Left forelimb (tissue), 1 donor: ENCODE results near the gene FCRL1.

Experiments used
- DNase-seq: peaks from one replicate; pipeline ENCODE4 v3.0.0-alpha.2; 2018; ENCODE audit warnings: low spot score

FCRL1 gene, protein sequence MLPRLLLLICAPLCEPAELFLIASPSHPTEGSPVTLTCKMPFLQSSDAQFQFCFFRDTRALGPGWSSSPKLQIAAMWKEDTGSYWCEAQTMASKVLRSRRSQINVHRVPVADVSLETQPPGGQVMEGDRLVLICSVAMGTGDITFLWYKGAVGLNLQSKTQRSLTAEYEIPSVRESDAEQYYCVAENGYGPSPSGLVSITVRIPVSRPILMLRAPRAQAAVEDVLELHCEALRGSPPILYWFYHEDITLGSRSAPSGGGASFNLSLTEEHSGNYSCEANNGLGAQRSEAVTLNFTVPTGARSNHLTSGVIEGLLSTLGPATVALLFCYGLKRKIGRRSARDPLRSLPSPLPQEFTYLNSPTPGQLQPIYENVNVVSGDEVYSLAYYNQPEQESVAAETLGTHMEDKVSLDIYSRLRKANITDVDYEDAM

GRCh38 chr1:157819896-157820295 is at the start of gene FCRL1:
Gene FCRL1, minus strand, starts transcription at chr1:157820120. Its CDS starts 83 bp downstream, at chr1:157820037.
- DNase-seq, result no peak

- DNase-seq, result no peak
Measured at GRCh38 chr1:157868654-157869053, 48.7 kb upstream of the FCRL1 start.

- no peak for DNase-seq
Measured at GRCh38 chr1:157862114-157863070, 42.5 kb upstream of the FCRL1 start.

GRCh38 chr1:157856538-157856937 is 36.6 kb upstream of the FCRL1 start:
- DNase-seq, result no peak

DNA sequence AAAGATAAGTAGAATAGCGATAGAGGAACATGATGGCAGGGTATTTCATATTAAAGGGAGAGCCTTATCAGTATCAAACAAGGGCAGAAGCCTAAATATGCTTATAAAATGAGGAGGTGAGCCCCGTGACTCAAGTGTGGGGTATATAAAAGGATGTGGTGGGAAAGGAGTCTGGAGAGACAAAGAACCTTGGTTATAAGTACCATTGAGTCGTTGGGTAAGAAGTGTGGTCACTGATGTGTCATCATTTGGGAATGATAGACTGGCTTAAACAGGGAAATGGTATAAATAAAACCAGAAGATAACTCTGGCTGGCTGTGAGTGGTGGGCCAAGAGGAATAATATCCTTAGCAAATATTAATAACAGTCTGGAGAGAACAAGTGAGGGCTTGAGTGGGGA is 32.6 kb upstream of the FCRL1 start:
- no peak for DNase-seq

GRCh38 chr1:157849229-157849875 is 29.4 kb upstream of the FCRL1 start:
- no peak for DNase-seq

DNA sequence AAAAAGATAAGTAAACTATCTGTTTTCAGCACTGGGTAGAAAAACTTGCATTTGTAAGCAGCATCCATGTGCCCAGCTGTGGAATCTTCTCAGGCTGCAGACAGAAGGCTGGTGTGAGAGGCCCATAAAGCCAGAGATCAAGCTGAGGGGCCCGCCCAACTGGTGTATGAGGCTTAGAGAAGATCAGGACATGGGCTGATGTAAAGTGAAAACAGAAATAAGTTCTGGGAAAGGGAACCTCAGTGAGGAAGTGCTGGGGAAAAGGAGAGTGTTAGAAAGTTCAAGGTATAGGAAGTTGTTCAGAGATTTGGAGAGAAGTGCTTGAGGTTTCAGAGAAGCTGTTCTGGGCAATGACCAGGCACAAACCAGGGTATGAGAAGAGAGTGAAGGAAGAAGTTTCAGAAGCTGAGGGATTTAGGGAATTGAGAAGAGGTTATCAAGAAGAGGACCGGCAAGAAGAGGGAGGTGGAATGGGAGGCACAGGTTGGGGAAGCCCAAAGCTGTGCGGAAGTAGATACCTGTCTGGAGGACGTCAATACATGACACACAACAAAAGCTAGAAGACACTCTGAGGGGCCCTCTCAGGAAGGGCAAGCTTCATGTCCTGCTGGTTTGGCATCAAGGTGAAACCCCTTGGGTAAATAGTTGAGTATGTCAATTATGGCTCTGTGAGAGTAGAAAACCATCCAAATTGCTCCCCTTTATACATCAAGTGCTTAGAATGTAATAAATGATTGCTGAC is 24.3 kb upstream of the FCRL1 start:
- no peak for DNase-seq

DNA sequence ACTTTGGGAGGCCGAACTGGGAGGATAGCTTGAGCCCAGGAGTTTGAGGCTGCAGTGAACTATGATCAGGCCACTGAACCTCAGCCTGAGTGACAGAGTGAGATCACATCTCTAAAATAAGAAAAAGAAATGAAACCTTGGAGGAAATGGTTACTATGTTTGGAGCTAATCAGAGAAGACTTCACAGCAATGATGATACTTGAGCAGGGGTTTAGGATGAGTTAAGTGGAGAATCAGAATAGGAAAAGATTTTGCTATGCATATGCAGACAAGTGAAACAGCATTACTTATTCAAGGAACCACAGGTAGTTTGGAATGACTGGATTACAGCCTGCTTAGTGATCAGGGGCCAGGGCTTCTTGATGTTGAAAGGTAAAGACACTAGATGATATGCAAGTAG is 23.0 kb upstream of the FCRL1 start:
- DNase-seq, result no peak

GRCh38 chr1:157841708-157842107 is 21.8 kb upstream of the FCRL1 start, which contains the start of gene CD5L:
Gene CD5L, minus strand, starts transcription at chr1:157841808. Its CDS starts 107 bp downstream, at chr1:157841701.
- no peak for DNase-seq

GRCh38 chr1:157838966-157839365 is 19.0 kb upstream of the FCRL1 start:
- DNase-seq, result no peak

GRCh38 chr1:157834430-157834829 is 14.5 kb upstream of the FCRL1 start:
- no peak for DNase-seq

DNA sequence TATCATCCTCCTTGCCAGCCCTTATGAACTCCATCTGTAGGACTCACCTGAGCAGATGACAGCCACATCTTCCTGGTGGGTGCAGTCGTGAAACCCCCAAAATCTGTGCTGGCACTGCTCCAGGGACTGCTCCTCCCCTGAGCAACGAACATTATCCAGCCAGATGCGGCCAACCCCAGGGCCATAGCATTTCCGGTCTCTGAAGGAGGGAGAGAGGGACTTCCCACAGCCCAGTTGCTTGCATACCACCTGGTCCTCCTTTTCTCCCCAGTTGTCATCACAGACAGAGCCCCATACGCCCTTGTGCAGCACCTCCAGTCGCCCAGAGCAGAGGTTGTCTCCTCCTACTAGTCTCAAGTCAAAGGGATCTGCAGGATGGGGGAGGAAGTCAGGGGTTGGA is 13.2 kb upstream of the FCRL1 start:
- DNase-seq, result no peak

DNA sequence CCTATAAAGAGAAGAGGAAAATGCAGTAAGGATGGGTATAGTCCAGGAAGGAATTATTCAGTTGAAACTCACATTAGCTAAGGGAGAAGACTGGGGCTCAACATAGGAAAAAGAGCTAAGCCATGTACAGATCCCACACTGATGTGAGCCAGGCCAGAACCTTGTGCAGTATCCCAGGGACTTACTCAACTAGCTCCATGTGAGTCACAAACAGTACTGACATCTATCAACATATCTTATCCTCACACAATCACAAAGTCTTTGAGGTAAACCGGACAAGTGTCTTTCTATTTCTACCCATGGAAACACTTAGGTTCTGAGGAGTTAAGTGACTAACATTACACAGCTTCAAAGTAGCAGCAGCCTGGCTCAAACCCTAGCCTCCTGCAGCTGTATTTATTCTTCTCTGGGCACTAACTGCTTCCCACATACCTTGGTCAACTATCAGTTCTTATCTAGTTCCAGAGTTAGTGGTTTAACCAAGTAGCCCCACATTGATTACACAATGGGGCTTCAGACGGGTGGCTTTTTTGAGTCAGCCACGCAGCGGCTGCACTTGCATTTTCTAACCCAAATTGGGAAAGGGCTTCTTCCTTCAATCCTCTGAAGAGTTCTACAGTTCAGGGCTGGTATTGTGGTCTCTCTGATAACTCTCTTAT is 12.2 kb upstream of the FCRL1 start:
- no peak for DNase-seq

DNA sequence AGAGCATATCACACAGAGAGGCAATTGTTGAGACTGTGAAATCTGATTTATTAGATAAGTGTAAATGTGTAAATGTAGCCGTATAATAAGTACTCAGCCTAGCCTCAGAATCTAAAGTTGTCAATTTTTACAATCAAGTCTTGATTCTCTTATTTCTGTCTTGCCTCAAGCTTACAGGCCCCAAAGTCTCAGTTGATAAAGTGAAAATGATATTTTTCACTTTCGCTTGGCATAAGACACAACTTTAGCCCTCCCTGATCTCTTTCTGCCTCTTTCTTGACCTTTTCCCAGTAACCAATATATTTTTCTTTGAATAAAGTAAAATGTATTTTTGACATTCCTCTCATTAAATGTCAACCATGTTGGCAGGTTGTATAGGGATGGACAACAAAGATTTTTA is 11.0 kb upstream of the FCRL1 start:
- DNase-seq, result no peak

- no peak for DNase-seq
Measured at GRCh38 chr1:157829711-157830110, 9.8 kb upstream of the FCRL1 start.

DNA sequence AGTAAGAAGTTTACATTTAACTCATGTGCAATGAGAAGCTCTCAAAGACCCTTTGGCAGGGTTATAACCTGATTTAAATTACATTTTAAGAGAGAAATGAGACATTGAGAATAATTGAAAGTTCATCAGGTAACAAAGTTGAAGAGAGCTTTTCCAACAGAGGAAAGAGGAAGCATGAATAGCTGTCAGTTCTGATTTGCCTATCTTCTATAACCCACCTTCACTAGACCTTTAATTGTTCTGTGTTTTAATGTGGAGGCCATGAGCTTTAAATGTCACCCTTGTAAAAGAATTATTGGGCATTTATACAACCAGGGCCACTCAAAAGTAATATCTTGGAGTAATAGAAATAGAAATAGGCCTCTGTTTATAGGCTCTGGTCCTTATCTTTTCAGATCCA is 9.3 kb upstream of the FCRL1 start:
- DNase-seq, result no peak

DNA sequence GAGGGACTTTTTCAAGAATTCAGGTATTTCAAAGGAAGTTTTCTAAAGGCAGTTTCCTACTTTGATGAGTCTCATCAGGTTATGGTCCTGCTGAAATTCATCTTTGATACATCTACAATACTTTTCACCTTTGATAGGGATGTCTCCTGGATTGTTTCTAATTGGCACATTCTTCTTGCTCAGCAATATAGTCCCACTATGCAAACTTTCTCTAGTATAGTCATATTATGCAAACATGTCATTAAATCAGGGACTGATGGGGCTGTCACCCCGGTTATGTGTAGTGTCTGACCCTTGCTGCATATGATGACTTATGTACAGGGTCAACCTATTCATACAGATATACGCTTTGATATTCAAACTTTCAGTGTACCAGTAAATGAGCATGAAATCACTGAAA is 379 bp upstream of the FCRL1 start:
- no peak for DNase-seq

DNA sequence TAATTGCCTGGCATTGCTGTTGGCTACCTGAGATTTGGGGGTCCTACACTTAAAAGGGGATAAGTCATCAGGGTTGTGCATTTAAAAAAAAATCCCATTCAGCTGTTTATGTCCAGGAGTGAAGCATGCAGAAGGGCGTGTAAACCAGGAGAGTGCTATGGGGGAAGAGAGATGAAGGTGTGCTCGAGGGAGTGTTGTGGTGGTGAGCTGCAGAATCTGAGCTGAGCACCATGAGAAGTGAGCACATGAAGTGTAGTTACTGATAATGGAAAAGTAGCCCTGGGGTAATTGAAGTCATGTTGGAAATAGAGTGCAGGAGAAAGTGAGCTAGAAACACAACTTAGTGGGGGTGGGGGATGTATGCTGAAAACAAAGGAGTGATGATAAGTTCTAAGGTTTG is 705 bp downstream of the FCRL1 start:
- DNase-seq, result no peak

DNA sequence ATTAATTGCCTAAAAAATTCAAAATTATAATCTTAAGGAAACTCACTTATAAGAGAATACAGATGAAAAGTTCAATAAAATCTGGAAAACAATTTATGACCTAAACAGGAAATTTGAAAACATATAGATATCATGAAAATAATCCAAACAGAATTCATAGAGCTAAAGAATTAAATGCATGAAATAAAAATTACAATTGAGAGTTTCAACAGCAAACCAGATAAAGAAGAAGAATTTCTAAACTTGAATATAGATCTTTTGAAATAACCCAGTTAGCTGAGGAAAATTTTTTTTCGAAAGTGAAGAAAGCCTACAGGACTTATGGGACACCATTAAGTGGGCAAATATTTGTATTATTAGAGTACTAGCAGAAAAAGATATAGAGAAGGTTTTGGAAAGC is 6.7 kb downstream of the FCRL1 start:
- no peak for DNase-seq

DNA sequence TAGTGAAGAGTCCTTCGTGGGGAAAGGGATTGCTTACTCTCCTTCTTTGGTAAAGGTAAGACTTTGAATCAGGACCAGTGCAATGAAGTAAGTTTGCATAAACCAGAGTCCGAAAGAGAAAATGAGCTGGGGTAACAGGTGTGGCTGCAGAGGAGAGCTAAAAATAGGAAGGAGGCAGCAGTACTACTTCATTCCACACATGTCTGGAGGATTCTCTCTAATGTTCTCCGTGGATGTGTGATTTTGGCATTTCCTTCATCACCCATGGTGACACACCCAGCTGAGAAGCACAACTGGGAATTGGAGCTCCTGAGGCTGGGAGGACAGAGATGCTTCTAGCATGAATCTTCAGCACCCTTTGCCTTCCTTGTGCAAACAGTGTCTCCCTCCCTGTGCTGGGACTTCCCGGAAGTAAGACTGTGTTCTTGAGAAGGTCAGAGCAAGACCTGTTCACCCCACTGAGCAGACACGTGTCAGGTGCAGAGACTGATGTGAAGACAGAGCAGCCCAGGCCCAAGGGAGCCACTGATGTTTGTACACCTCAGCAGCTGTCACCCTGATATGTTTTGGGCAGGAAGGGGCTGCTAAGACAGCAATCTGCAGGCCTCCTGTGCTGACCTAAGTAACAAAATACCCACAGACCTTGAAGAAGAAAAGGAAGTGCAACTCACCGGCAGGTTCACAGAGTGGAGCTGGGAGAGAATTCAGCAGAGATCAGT is 13.3 kb downstream of the FCRL1 start:
- no peak for DNase-seq
